ENCODE results near the gene PSMD14.

DNA sequence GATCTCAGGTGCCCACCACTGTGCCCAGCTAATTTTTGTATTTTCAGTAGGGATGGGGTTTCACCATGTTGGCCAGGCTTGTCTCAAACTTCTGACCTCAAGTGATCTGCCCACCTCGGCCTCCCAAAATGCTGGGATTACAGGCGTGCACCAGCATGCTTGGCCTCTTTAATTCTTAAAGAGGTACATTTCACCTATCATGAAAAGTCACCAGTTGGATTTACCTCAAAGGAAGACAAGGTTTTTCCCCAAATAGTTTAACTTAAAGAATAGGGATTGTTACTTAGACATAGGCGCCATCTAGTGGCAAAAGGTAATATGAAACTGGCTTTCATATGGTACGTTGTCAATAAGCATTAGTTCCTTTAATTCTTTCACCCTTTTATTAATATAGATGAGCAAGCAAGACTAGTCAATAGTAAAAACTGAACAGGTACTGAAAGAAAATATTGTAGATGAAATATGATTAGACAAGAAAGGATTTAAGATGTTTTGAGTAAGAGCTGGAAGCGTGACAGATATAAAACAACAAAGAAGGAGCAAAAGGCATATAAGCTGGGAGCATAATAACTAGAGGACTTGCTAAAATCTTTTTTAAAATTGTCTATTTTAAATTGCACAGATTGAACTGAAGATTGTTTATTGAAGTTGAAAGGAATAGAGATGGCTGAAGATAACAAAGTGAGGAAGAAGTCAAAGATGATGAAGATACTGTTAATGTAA lies 35.0 kb upstream of the PSMD14 start:
- TF ChIP-seq POLR2A (IDR thresholded peaks at IDR 0.05) (no peak), CTCF (IDR thresholded peaks at IDR 0.05) (no peak)
